MCF 10A (cell line): ENCODE data around the gene MTRF1. TPM values are rescaled to one million over a fixed set of nuclear protein-coding genes. Genes with fewer than 3 reads are reported as not detected.

Experiments used
- BruUV-seq: library from RNA; stranded (reverse); fragments of 400-500 nt; replicated peaks from 2 replicates; lab custom pipeline; 2021; lab: Mats Ljungman, UMichigan
- CTCF ChIA-PET: fragments of 300-600 bp; sonication (Branson Sonifier 250); formaldehyde crosslinking; extraction: SDS; loops from one replicate; lab custom pipeline; 2021; ENCODE audit warnings: antibody characterized with exemption, inconsistent platforms; lab: Yijun Ruan, JAX
- POLR2A ChIA-PET: fragments of 300-600, 350-650 bp; sonication (Branson Sonifier 250); formaldehyde crosslinking; extraction: SDS; loops from one replicate; lab custom pipeline; 2020; ENCODE audit warnings: antibody characterized with exemption, inconsistent platforms; lab: Yijun Ruan, JAX
- DNase-seq: peaks from one replicate; pipeline ENCODE4 v3.0.0-alpha.2; 2018; ENCODE audit not compliant: unreplicated experiment
- H3K27ac Mint-ChIP-seq: one replicate; pipeline ENCODE4 v1.8.0; 2022; ENCODE audit warnings: mild to moderate bottlenecking, low read depth, mixed read lengths; ENCODE audit not compliant: unreplicated experiment
- H3K27me3 Mint-ChIP-seq: one replicate; pipeline ENCODE4 v1.8.0; 2022; ENCODE audit warnings: mixed read lengths; ENCODE audit not compliant: insufficient read depth, unreplicated experiment
- H3K36me3 Mint-ChIP-seq: one replicate; pipeline ENCODE4 v1.8.0; 2022; ENCODE audit warnings: mild to moderate bottlenecking, moderate library complexity, mixed read lengths; ENCODE audit not compliant: insufficient read depth, unreplicated experiment
- H3K4me1 Mint-ChIP-seq: one replicate; pipeline ENCODE4 v1.8.0; 2022; ENCODE audit warnings: mixed read lengths; ENCODE audit not compliant: insufficient read depth, unreplicated experiment
- H3K4me3 Mint-ChIP-seq: one replicate; pipeline ENCODE4 v1.8.0; 2022; ENCODE audit warnings: mild to moderate bottlenecking, moderate library complexity, mixed read lengths; ENCODE audit not compliant: unreplicated experiment
- H3K9me3 Mint-ChIP-seq: one replicate; pipeline ENCODE4 v1.8.0; 2022; ENCODE audit warnings: mixed read lengths; ENCODE audit not compliant: unreplicated experiment
- CTCF ChIP-seq: fragments of 200-600 bp; IDR thresholded peaks from one replicate; pipeline ENCODE4 v1.8.0; 2022; ENCODE audit warnings: antibody characterized with exemption, mild to moderate bottlenecking; ENCODE audit not compliant: unreplicated experiment
- intact Hi-C: fragments of 100-400 bp; cut with micrococcal nuclease; formaldehyde crosslinking; loops from 2 replicates; pipeline ENCODE4 v1.14.1; 2022
- total RNA-seq: library from RNA; stranded (reverse); gene quantifications from 2 replicates; pipeline ENCODE4 v1.2.3, GENCODE V29; 2022

Gene MTRF1
- total RNA-seq, 1 experiment from 2014 or later: 10.3 TPM

GRCh38 chr13:41246969-41247680 is 16.3 kb downstream of the MTRF1 start:
- no TSS peak for BruUV-seq
- Mint-ChIP-seq H3K9me3 (no peaks in the 10 kb centered on the region), H3K27ac (no peak overlapping the region), H3K4me3 (no peak overlapping the region), H3K36me3 (peaks cover 26% of the 10 kb centered on the region), H3K27me3 (no peaks in the 10 kb centered on the region), H3K4me1 (no peaks in the 10 kb centered on the region)
- no peak for DNase-seq
- CTCF ChIA-PET: interaction anchor here (2.0 kb wide), 1 partner anchor 173 kb away, joined by 4 read pairs; no protein-coding TSS in a partner anchor
- TF ChIP-seq CTCF: no peak
- POLR2A ChIA-PET: interaction anchor here (0.6 to 1.4 kb wide), 2 partner anchors 17 to 135 kb away, joined by 3 to 5 read pairs; partner anchors contain the start of gene MTRF1
- intact Hi-C loops: no loop called here

- Mint-ChIP-seq H3K27me3 (no peaks in the 10 kb centered on the region), H3K4me1 (no peaks in the 10 kb centered on the region), H3K9me3 (no peaks in the 10 kb centered on the region), H3K27ac (no peak overlapping the region), H3K36me3 (peaks cover 24% of the 10 kb centered on the region), H3K4me3 (no peak overlapping the region)
- DNase-seq: no peak
- no peak for TF ChIP-seq CTCF
- intact Hi-C loops: no loop called here
- CTCF ChIA-PET: interaction anchor here (0.6 to 1.3 kb wide), 2 partner anchors 16 to 24 kb away, joined by 4 to 5 read pairs; no protein-coding TSS in a partner anchor
- BruUV-seq: no TSS peak
- POLR2A ChIA-PET: interaction anchor here (1.1 kb wide), 1 partner anchor 20 kb away, joined by 3 read pairs; no protein-coding TSS in a partner anchor
Measured at GRCh38 chr13:41244556-41244955, 18.8 kb downstream of the MTRF1 start.

- no peaks in the 10 kb centered on the region for H3K9me3 Mint-ChIP-seq
- no peak overlapping the region for H3K27ac Mint-ChIP-seq
- H3K27me3 Mint-ChIP-seq: no peaks in the 10 kb centered on the region
- H3K4me1 Mint-ChIP-seq: no peaks in the 10 kb centered on the region
- H3K4me3 Mint-ChIP-seq: no peak overlapping the region
- intact Hi-C loops: no loop called here
- BruUV-seq: no TSS peak
- ChIA-PET CTCF (no interaction called here), POLR2A (no interaction called here)
- peaks cover 13% of the 10 kb centered on the region for H3K36me3 Mint-ChIP-seq
- DNase-seq: no peak
- no peak for TF ChIP-seq CTCF
Measured at GRCh38 chr13:41241626-41242025, 21.8 kb downstream of the MTRF1 start.

GRCh38 chr13:41236369-41236768 is 27.0 kb downstream of the MTRF1 start:
- POLR2A ChIA-PET: no interaction called here
- intact Hi-C loops: no loop called here
- peaks cover 18% of the 10 kb centered on the region for H3K36me3 Mint-ChIP-seq

More at GRCh38 chr13:41236369-41236768, 27.0 kb downstream of the MTRF1 start:
- CTCF ChIA-PET: interaction anchor here (0.8 kb wide), 1 partner anchor 14 kb away, joined by 3 read pairs; no protein-coding TSS in a partner anchor
- Mint-ChIP-seq H3K4me3 (no peak overlapping the region), H3K27ac (no peak overlapping the region), H3K27me3 (no peaks in the 10 kb centered on the region), H3K4me1 (peaks cover 9% of the 10 kb centered on the region), H3K9me3 (no peaks in the 10 kb centered on the region)
- TF ChIP-seq CTCF: no peak
- DNase-seq: no peak
- BruUV-seq: no TSS peak
